Heart right ventricle (tissue), 16 donors: ENCODE measurements around the gene COL23A1. TPM values are rescaled to one million over a fixed set of nuclear protein-coding genes. Genes with fewer than 3 reads are reported as not detected.

Experiments used
- ATAC-seq, 8 donors: fragments of 200-7000 bp; cut with Tn5 transposase; one replicate each; pipeline ENCODE4 v1.9.1; 2020; ENCODE audit warnings: mild to moderate bottlenecking in 8 of 8, moderate library complexity in 8 of 8, moderate number of reproducible peaks in 1 of 8
- DNase-seq, 2 donors: peaks; one replicate each; pipeline ENCODE4 v3.0.0-alpha.2; 2020
- H3K27ac ChIP-seq, 10 donors: fragments of 200-600 bp; sonication (generic) in 2 of 10; one replicate each; pipeline versions ENCODE4 v1.5.0 to v1.8.0; 2020 to 2022; ENCODE audit warnings: mild to moderate bottlenecking in 3 of 10
- H3K27me3 ChIP-seq, 7 donors: fragments of 200-600 bp; one replicate each; pipeline ENCODE4 v1.8.0; 2021 to 2022; ENCODE audit warnings: mild to moderate bottlenecking in 2 of 7
- H3K36me3 ChIP-seq, 9 donors: fragments of 200-600 bp; sonication (generic) in 1 of 9; one replicate each; pipeline versions ENCODE4 v1.5.0 to v1.8.0; 2020 to 2022; ENCODE audit warnings: mild to moderate bottlenecking in 2 of 9
- H3K4me1 ChIP-seq, 9 donors: fragments of 200-600 bp; sonication (generic) in 1 of 9; one replicate each; pipeline versions ENCODE4 v1.5.0 to v1.8.0; 2020 to 2022; ENCODE audit warnings: mild to moderate bottlenecking in 4 of 9
- H3K4me3 ChIP-seq, 10 donors: fragments of 200-600 bp; sonication (generic) in 2 of 10; one replicate each; pipeline versions ENCODE4 v1.5.0 to v1.8.0; 2020 to 2022; ENCODE audit warnings: mild to moderate bottlenecking in 7 of 10, moderate library complexity in 2 of 10
- H3K9me3 ChIP-seq, 11 donors: fragments of 200-600 bp in 10 of 11; sonication (generic) in 2 of 11; one replicate each; pipeline versions ENCODE4 v1.5.0 to v1.8.0; 2013 to 2022; ENCODE audit warnings: mild to moderate bottlenecking in 2 of 11, control low read depth in 1 of 11, moderate library complexity in 1 of 11
- WGBS, 2 donors: extraction: QIAGEN DNeasy Blood & Tissue Kit; methylation state at CpG; one replicate each; pipeline ENCODE4 v1.1.7; 2013; ENCODE audit warnings: inconsistent platforms in 1 of 2; 5-methylcytosine and 5-hydroxymethylcytosine counted together
- intact Hi-C, 10 donors: fragments of 100-400 bp; cut with DNase I; formaldehyde crosslinking; loops; one replicate each; pipeline versions ENCODE4 v1.11.1 to v1.14.2; 2022
- polyA plus RNA-seq, 2 donors: library from polyadenylated mRNA; stranded (reverse); fragments of 200-250 nt; gene quantifications; one replicate each; pipeline ENCODE4 v1.2.3, GENCODE V29; 2013
- total RNA-seq, 10 donors: library from RNA; stranded (reverse); fragmentation: NEBNext Ultra II Directional in 3 of 10; extraction: Animal tissue kit (Norgen Biotek cat#: 25700) in 3 of 10; gene quantifications; one replicate each; pipeline versions ENCODE4 v1.2.1 to v1.2.4, GENCODE V29; 2021 to 2023
- TF ChIP-seq, protein P1 (sequence below), 9 donors: fragments of 200-600 bp; sonication (generic) in 2 of 9; IDR thresholded peaks; one replicate each; pipeline versions ENCODE4 v1.5.0 to v1.8.0; 2021 to 2022; ENCODE audit warnings: antibody characterized with exemption in 9 of 9, mild to moderate bottlenecking in 5 of 9, moderate library complexity in 1 of 9
- donor health status: Arrhythmogenic right ventricular cardiomyopathy.
- donor health status: ischemic (EF 13 %, LVEDD 7.1; RV severe dilation, severe dysfunction).
- donor health status: healthy with polysubstance abuse.
- donor health status: DM: no; HTN: yes; CAD: no.
- donor health status: DM: no; HTN: no; CAD: no.
- donor health status: ischemic (EF 25% LVEDD 6.9; RV normal size, moderate dysfunction).
- donor health status: ischemic (EF 25% LVEDD 5.7; RV mildly dilated, moderate dysfunction).
- donor health status: healthy.
- donor health status: DM: yes; HTN: yes; CAD: no.
- donor health status: Ischemic cardiomyopathy.
- donor health status: ischemic (EF 35%, LVEDD 5.7; RV mildly dilated, moderate dysfunction).
- donor health status: nonischemic (EF 11% LVEDD 7.7; RV severe dilation, severe dysfunction).
- donor health status: DM: yes; HTN: yes; CAD: no.
- donor health status: PGD.
- donor health status: ischemic (EF 29% LVEDD 5.4; RV normal size, mild dysfunction).
- donor health status: nonischemic (EF 23%, LVEDD 6.1; RV moderate dilation, normal function).

COL23A1 gene
- total and polyA plus RNA-seq, 12 donors, result 8.9 to 29.0 (median 16.2) TPM

DNA sequence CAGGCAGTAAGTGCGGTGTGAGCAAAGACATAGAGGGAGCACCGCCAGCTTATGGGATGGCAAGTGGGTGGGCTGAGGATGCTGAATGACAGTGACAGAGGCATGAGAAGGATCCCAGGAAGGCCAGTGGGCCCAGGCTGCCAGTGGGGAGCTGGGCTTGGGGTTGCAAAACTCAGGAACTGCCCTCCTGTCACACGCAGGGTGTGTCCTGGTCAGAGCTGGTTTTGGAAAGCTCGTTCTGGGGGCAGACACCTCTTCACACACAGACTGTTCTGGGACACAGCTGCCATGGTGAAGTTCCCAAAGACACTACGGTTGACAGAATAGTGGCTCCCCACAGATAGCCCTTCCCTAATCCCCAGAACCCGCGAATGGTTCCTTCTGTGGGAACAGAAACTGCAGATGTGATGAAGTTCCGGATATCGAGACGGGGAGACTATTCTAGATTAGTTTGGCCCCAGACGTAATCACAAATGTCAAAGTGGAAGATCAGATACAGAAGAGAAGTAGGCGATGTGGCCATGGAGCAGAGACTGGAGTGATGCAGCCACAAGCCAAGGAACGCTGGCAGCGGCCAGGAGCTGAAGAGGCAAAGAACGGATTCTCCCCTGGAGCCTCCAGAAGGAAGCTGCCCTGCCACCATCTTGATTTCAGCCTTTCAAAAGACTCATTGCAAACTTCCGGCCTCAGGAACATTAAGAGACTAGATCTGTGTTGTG, 159.0 kb downstream of the COL23A1 start:
- Histone ChIP-seq H3K27me3 (no peaks in the 10 kb centered on the region), H3K4me1 (peaks cover 3 to 36% (median 14%) of the 10 kb centered on the region in 9 donors), H3K27ac (no peak overlapping the region), H3K4me3 (no peak overlapping the region), H3K36me3 (no peaks in the 10 kb centered on the region), H3K9me3 (peaks cover 0 to 6% (median 0%) of the 10 kb centered on the region in 11 donors)
- intact Hi-C loops, result no loop called here
- TF ChIP-seq, protein P1, sequence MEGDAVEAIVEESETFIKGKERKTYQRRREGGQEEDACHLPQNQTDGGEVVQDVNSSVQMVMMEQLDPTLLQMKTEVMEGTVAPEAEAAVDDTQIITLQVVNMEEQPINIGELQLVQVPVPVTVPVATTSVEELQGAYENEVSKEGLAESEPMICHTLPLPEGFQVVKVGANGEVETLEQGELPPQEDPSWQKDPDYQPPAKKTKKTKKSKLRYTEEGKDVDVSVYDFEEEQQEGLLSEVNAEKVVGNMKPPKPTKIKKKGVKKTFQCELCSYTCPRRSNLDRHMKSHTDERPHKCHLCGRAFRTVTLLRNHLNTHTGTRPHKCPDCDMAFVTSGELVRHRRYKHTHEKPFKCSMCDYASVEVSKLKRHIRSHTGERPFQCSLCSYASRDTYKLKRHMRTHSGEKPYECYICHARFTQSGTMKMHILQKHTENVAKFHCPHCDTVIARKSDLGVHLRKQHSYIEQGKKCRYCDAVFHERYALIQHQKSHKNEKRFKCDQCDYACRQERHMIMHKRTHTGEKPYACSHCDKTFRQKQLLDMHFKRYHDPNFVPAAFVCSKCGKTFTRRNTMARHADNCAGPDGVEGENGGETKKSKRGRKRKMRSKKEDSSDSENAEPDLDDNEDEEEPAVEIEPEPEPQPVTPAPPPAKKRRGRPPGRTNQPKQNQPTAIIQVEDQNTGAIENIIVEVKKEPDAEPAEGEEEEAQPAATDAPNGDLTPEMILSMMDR (IDR thresholded peaks at IDR 0.05), result no peak
- WGBS, 2 donors, result 94 to 96% methylated on average over 16 of the region's 16 CpGs
- DNase-seq, result no peak
- no peak for ATAC-seq

DNA sequence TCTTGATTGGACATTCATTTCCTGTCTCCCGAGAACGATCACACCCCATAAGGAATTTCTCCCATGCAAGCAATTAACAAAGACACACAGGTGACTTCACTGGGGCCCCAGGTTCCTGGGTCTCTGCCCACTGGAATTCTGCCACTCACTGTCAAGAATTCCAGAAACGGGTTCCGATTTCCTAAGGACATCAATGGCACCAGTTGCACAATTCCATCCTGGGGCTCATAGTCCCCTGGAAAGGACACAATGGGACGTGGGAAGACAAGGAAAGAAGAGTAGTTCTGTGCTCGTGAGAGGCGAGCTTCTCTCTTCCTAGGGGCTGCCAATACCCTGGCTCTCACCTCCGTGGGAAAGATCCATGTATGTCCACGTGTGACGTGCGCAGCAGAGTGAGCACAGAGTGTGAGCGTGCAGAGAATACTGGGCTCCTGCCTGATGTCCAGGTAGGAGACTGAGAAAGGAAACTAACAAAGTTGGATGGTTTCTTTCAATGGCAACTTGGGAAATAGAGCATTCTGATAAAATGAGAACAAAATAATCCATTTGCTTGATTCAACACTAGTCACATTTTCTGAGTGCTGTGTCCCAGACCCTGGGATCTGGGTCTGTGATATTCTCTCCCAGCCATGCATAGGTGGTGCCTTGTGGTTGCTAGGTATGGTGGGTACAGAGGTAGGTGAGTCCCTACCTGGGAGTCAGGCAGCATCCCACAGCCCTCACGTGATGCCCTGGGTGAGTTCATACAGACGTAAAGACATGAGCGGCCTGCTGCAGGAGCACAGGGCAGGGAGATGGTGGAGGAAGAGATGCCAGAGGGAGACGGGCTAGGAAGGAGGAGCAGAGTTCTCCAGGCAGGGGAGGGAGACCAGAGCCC, 159.8 kb downstream of the COL23A1 start:
- intact Hi-C loops, result no loop called here
- H3K4me3 ChIP-seq, result no peak overlapping the region
- no peaks in the 10 kb centered on the region for H3K27me3 ChIP-seq
- DNase-seq, result no peak
- no peaks in the 10 kb centered on the region for H3K36me3 ChIP-seq
- TF ChIP-seq, protein P1 (IDR thresholded peaks at IDR 0.05), result no peak
- H3K9me3 ChIP-seq, result peaks cover 0 to 6% (median 0%) of the 10 kb centered on the region in 11 donors
- peaks cover 3 to 36% (median 14%) of the 10 kb centered on the region in 9 donors for H3K4me1 ChIP-seq
- no peak for ATAC-seq
- no peak overlapping the region for H3K27ac ChIP-seq
- 77 to 82% methylated on average over 16 of the region's 16 CpGs for WGBS, 2 donors

DNA sequence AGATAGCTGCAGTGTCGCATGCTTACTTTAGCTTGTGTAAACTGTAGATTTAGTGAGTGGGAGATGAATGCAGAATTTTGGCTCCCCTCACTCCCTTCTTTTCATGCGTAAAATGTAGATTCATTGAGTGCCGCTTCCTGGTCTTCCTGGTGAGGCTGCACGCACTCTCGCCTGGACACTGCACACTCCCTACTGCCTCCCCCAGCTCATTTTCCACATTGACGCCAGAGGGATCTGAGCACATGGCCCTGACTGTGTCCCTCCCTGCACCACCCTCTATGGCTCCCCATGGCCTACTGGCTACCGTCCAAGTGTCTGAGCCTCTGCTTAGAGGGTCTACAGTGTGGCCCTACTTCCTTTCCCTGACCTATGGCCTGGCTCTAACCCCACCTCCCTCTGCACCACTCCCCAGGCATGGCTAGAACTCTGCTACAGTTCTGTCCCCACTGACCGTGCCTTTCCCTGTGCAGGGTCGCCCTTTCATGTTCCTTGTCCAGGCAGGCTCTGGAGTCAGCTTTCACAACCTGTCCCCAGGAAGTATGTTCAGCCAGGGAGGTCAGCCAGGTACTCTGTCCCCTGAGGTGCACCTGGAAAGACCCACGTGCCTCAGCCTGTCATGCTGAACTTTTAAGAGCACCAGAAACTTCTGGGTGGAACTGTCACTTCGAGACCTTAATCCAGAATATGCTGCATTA, 160.6 kb downstream of the COL23A1 start:
- H3K27ac ChIP-seq, result peak overlapping the region; percentile 66 to 90 (median 82)
- TF ChIP-seq, protein P1 (IDR thresholded peaks at IDR 0.05), result no peak
- peaks cover 2 to 28% (median 13%) of the 10 kb centered on the region in 9 donors for H3K4me1 ChIP-seq
- 82 to 83% methylated on average over 11 of the region's 11 CpGs for WGBS, 2 donors
- H3K4me3 ChIP-seq, result no peak overlapping the region
- H3K9me3 ChIP-seq, result peaks cover 0 to 6% (median 0%) of the 10 kb centered on the region in 11 donors
- DNase-seq (no peak), ATAC-seq (peak in 1 of 8 donors; percentile 16)
- intact Hi-C loops, result loop anchor here in 1 of 10 donors (2.0 to 5.0 kb wide), 2 partner anchors 31 to 97 kb away; no protein-coding TSS in a partner anchor
- no peaks in the 10 kb centered on the region for H3K27me3 ChIP-seq
- no peaks in the 10 kb centered on the region for H3K36me3 ChIP-seq

DNA sequence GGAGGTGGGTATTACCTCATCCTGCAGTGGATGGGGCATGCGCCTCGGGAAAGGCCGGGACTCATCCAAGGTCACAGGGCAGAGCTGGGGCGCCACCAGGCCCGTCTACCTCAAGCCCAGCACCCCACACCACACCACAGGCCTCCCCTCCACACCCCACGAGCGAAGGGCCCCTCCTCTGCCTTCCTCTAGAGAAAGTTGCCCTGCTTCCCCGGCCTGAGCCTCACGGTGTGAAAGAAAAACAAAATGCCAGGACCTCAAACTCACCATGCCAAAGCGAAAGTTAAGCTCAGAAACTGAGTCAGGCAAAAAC, 161.1 kb downstream of the COL23A1 start:
- peak in 7 of 8 donors; percentile 14 to 63 (median 55) for ATAC-seq
- Histone ChIP-seq H3K4me1 (peaks cover 0 to 23% (median 13%) of the 10 kb centered on the region in 9 donors), H3K27ac (peak overlapping the region; percentile 66 to 90 (median 82)), H3K9me3 (peaks cover 0 to 6% (median 0%) of the 10 kb centered on the region in 11 donors), H3K36me3 (no peaks in the 10 kb centered on the region), H3K4me3 (no peak overlapping the region), H3K27me3 (no peaks in the 10 kb centered on the region)
- TF ChIP-seq, protein P1 (IDR thresholded peaks at IDR 0.05), result no peak
- intact Hi-C loops, result loop anchor here in 1 of 10 donors (2.0 to 5.0 kb wide), 2 partner anchors 32 to 97 kb away; no protein-coding TSS in a partner anchor
- DNase-seq, result no peak
- 74 to 79% methylated on average over 10 of the region's 10 CpGs for WGBS, 2 donors
